C4-2B (cell line): ENCODE results near the gene GPR107.

Experiments used
- CTCF ChIP-seq: fragments of 450-650 bp; conservative IDR thresholded peaks from 2 replicates; pipeline ENCODE4 v1.5.1; 2017; ENCODE audit warnings: mild to moderate bottlenecking
- ZFX ChIP-seq: fragments of 450-650 bp; IDR thresholded peaks from 2 replicates; pipeline ENCODE4 v1.6.1; 2017

DNA sequence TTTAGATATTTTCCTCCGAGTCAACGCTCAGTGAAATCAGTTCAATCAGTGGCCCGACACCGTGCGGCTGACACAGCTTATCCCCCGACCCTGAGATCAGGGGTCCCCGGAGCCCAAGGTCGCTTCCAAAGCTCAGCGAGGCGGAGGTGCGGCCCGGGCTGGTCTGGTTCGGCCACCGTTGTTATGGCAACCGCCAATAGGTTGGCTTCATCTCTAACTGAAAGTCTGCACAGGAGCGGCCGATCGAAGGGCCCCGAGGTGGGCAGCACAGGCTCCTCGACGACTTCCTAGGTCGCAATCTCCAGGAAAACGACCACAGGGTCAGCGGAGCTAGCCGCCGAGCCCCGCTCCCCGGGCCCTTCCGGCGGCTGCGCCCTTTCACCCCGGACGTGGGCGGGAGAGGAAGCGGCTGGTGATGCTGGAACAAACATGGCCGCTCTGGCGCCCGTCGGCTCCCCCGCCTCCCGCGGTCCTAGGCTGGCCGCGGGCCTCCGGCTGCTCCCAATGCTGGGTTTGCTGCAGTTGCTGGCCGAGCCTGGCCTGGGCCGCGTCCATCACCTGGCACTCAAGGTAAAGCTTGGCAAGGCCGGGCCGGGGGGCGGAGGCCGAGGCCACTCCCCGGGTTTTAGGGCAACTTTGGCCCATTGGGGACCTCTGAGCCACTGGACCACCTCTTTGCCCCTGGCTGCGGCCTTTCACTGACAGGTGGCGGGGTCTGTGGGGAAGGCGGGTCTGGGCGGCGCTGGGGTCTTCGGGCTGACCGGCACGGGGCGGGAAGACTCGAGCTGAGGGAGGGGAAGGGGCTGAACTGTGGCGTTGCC is at the start of gene GPR107:
- TF ChIP-seq CTCF: no peak
- TF ChIP-seq ZFX: peak; percentile 79
